Stomach (tissue), 9 donors: Measurements from ENCODE around the gene PPEF1. TPM values are rescaled to one million over a fixed set of nuclear protein-coding genes. Genes with fewer than 3 reads are reported as not detected.

Source experiments
- DNase-seq, 2 donors: peaks; one replicate each; pipeline versions ENCODE4 v3.0.0 to v3.0.0-alpha.2; 2013 to 2019
- H3K27ac ChIP-seq, 5 donors: fragments of 200-600 bp in 4 of 5; sonication (generic) in 4 of 5; one replicate each; pipeline ENCODE4 v1.5.1; 2013 to 2019; ENCODE audit warnings: mild to moderate bottlenecking in 1 of 5, moderate library complexity in 1 of 5
- H3K27me3 ChIP-seq, 3 donors: fragments of 200-600 bp; sonication (generic); one replicate each; pipeline ENCODE4 v1.5.1; 2017 to 2019; ENCODE audit warnings: mixed run types in 1 of 3
- H3K36me3 ChIP-seq, 4 donors: fragments of 200-600 bp; sonication (generic); 1 replicate in 3 of 4; 2 replicates in 1 of 4; pipeline ENCODE4 v1.5.1; 2016 to 2019
- H3K4me1 ChIP-seq, 4 donors: fragments of 200-600 bp; sonication (generic); one replicate each; pipeline ENCODE4 v1.5.1; 2016 to 2019
- H3K4me3 ChIP-seq, 4 donors: fragments of 200-600 bp; sonication (generic) in 3 of 4; one replicate each; pipeline ENCODE4 v1.5.1; 2016 to 2019; ENCODE audit warnings: mild to moderate bottlenecking in 1 of 4
- H3K9me3 ChIP-seq, 4 donors: fragments of 200-600 bp; sonication (generic); one replicate each; pipeline ENCODE4 v1.5.1; 2016 to 2019
- CTCF ChIP-seq, 7 experiments: fragments of 450-650 bp in 4 of 7; fragments of 200-600 bp in 3 of 7; sonication (generic) in 3 of 7; IDR thresholded peaks; one replicate each; pipeline ENCODE4 v1.5.1; 2016 to 2019; ENCODE audit warnings: antibody characterized with exemption in 7 of 7, control low read depth in 2 of 7, mild to moderate bottlenecking in 1 of 7
- EP300 ChIP-seq: sonication (generic); formaldehyde crosslinking; IDR thresholded peaks from one replicate; pipeline ENCODE4 v1.6.1; 2017; ENCODE audit warnings: antibody characterized with exemption
- POLR2A ChIP-seq, 4 donors: fragments of 450-650 bp; IDR thresholded peaks; one replicate each; pipeline ENCODE4 v1.6.1; 2016; ENCODE audit warnings: antibody characterized with exemption in 4 of 4, control low read depth in 2 of 4, mild to moderate bottlenecking in 1 of 4, moderate library complexity in 1 of 4
- POLR2AphosphoS5 ChIP-seq, 3 donors: sonication (generic); formaldehyde crosslinking; IDR thresholded peaks; one replicate each; pipeline ENCODE4 v1.6.1; 2016; ENCODE audit warnings: antibody characterized with exemption in 3 of 3
- WGBS, 5 donors: extraction: QIAGEN DNeasy Blood & Tissue Kit in 3 of 5; methylation state at CpG; one replicate each; pipeline versions ENCODE4 v1.1.5 to v1.1.7; 2013 to 2018; 5-methylcytosine and 5-hydroxymethylcytosine counted together
- intact Hi-C: fragments of 100-400 bp; cut with DNase I; formaldehyde crosslinking; loops from one replicate; pipeline ENCODE4 v1.15.1; 2023; ENCODE audit warnings: low total_unique reads
- polyA plus RNA-seq, 3 donors: library from polyadenylated mRNA; stranded (reverse); fragments of 200-250 nt; gene quantifications; one replicate each; pipeline ENCODE4 v1.2.3, GENCODE V29; 2013
- total RNA-seq, 5 donors: library from RNA; depleted of rRNA; stranded (reverse); fragments of >200 nt; gene quantifications; one replicate each; pipeline versions ENCODE4 v1.1.0 to v1.2.3, GENCODE V29; 2014 to 2016
- donor health status: healthy with polysubstance abuse.
- donor health status: Bipolar disorder and iron deficiency.
- donor health status: healthy.

Gene PPEF1
- total and polyA plus RNA-seq, 8 donors, result 0.08 to 1.3 (median 0.22) TPM; not detected in 4

- Histone ChIP-seq H3K27ac (no peak overlapping the region), H3K9me3 (no peaks in the 10 kb centered on the region), H3K27me3 (no peaks in the 10 kb centered on the region), H3K4me3 (no peak overlapping the region), H3K36me3 (no peaks in the 10 kb centered on the region), H3K4me1 (no peaks in the 10 kb centered on the region)
- 71 to 82% (median 77%) methylated on average over 15 of the region's 15 CpGs for WGBS, 5 donors
- intact Hi-C loops, result no loop called here
- DNase-seq, result no peak
- TF ChIP-seq POLR2A (IDR thresholded peaks at IDR 0.05), result no peak
- TF ChIP-seq POLR2AphosphoS5 (IDR thresholded peaks at IDR 0.05), result no peak
- TF ChIP-seq CTCF (IDR thresholded peaks at IDR 0.05), result no peak
- TF ChIP-seq EP300, result no peak
Observed at GRCh38 chrX:18668071-18668835, 39.2 kb upstream of the PPEF1 start.

GRCh38 chrX:18672008-18672407 is 35.4 kb upstream of the PPEF1 start, which contains the start of gene RS1:
Gene RS1 (minus strand): TSS chrX:18672108. CDS start chrX:18672068, 40 bp downstream.
- H3K4me1 ChIP-seq, result peaks cover 0 to 6% (median 0%) of the 10 kb centered on the region in 4 donors
- H3K9me3 ChIP-seq, result peaks cover 0 to 3% (median 0%) of the 10 kb centered on the region in 4 donors
- no peak within 1 kb of the TSS for H3K4me3 ChIP-seq
- no peak for DNase-seq
- H3K27ac ChIP-seq, result no peak within 1 kb of the TSS
- H3K27me3 ChIP-seq, result no peaks in the 10 kb centered on the region
- TF ChIP-seq EP300, result no peak
- no peak for TF ChIP-seq CTCF (IDR thresholded peaks at IDR 0.05)
- TF ChIP-seq POLR2A (IDR thresholded peaks at IDR 0.05), result no peak
- TF ChIP-seq POLR2AphosphoS5 (IDR thresholded peaks at IDR 0.05), result no peak
- H3K36me3 ChIP-seq, result no peaks in the 10 kb centered on the region
- 86 to 92% (median 89%) methylated on average over 7 to 10 of the region's 10 CpGs for WGBS, 5 donors
- intact Hi-C loops, result no loop called here

GRCh38 chrX:18674417-18674787 is 33.0 kb upstream of the PPEF1 start:
- peak in 1 of 2 donors; percentile 27 for DNase-seq
- WGBS, 5 donors, result 1 to 43% (median 2%) methylated on average over 17 to 19 of the region's 19 CpGs
- intact Hi-C loops, result no loop called here
- Histone ChIP-seq H3K27me3 (no peaks in the 10 kb centered on the region), H3K9me3 (peaks cover 0 to 3% (median 0%) of the 10 kb centered on the region in 4 donors), H3K36me3 (no peaks in the 10 kb centered on the region), H3K4me1 (peaks cover 0 to 6% (median 0%) of the 10 kb centered on the region in 4 donors), H3K4me3 (peak overlapping the region; percentile 59 to 68 (median 62)), H3K27ac (peak overlapping the region; percentile 87 to 90 (median 88))
- TF ChIP-seq POLR2A (IDR thresholded peaks at IDR 0.05) (no peak), POLR2AphosphoS5 (IDR thresholded peaks at IDR 0.05) (no peak), CTCF (IDR thresholded peaks at IDR 0.05) (no peak), EP300 (no peak)

- Histone ChIP-seq H3K4me1 (peaks cover 0 to 6% (median 0%) of the 10 kb centered on the region in 4 donors), H3K9me3 (peaks cover 0 to 3% (median 0%) of the 10 kb centered on the region in 4 donors), H3K27ac (peak overlapping the region; percentile 85 to 90 (median 87)), H3K27me3 (no peaks in the 10 kb centered on the region), H3K4me3 (peak overlapping the region; percentile 59 to 68 (median 62)), H3K36me3 (no peaks in the 10 kb centered on the region)
- intact Hi-C loops, result no loop called here
- WGBS, 5 donors, result 0 to 27% (median 2%) methylated on average over 9 to 74 of the region's 74 CpGs
- DNase-seq, result peak; percentile 74 to 92
- TF ChIP-seq CTCF (IDR thresholded peaks at IDR 0.05) (no peak), POLR2AphosphoS5 (IDR thresholded peaks at IDR 0.05) (peak; percentile 19 to 40 (median 33)), EP300 (no peak), POLR2A (IDR thresholded peaks at IDR 0.05) (no peak)
Observed at GRCh38 chrX:18674788-18675735, 32.4 kb upstream of the PPEF1 start.
